CD4-positive, alpha-beta T cell (primary cell): Measurements from ENCODE around the gene TNFRSF25. TPM values are rescaled to one million over a fixed set of nuclear protein-coding genes. Genes with fewer than 3 reads are reported as not detected.

Experiments
- ATAC-seq: fragments of 200-7000 bp; cut with Tn5 transposase; one replicate; pipeline ENCODE4 v1.10.0; 2022; ENCODE audit warnings: mild to moderate bottlenecking; ENCODE audit not compliant: poor library complexity
- CTCF ChIA-PET: fragments of 350-600 bp; sonication (Branson Sonifier 250); formaldehyde crosslinking; loops from one replicate; lab custom pipeline; 2021; ENCODE audit warnings: antibody characterized with exemption, inconsistent platforms; lab: Charles Lee
- POLR2A ChIA-PET: fragments of 350-600 bp; sonication (Branson Sonifier 250); formaldehyde crosslinking; loops from one replicate; lab custom pipeline; 2021; ENCODE audit warnings: antibody characterized with exemption, inconsistent platforms; lab: Charles Lee
- DNase-seq, 14 experiments: peaks; one replicate each; pipeline ENCODE4 v3.0.0-alpha.2; 2013 to 2020; ENCODE audit warnings: mixed read lengths in 2 of 14
- H3K27ac ChIP-seq, 2 donors: one replicate each; pipeline versions ENCODE4 v1.5.1 to v1.7.0; 2013; ENCODE audit warnings: low read length in 2 of 2, low read depth in 1 of 2, mild to moderate bottlenecking in 1 of 2
- H3K27me3 ChIP-seq, 2 experiments: 1 replicate in 1 of 2; 2 replicates in 1 of 2; pipeline versions ENCODE4 v1.6.1 to v1.7.0; 2013; ENCODE audit warnings: low read length in 2 of 2, control low read depth in 1 of 2, mild to moderate bottlenecking in 1 of 2, moderate library complexity in 1 of 2; ENCODE audit not compliant: insufficient read depth in 2 of 2, control insufficient read depth in 1 of 2
- H3K36me3 ChIP-seq: one replicate; pipeline ENCODE4 v1.6.1; 2013; ENCODE audit warnings: low read length, control low read depth; ENCODE audit not compliant: insufficient read depth
- H3K4me1 ChIP-seq: one replicate; pipeline ENCODE4 v1.6.1; 2013; ENCODE audit warnings: low read length, control low read depth; ENCODE audit not compliant: insufficient read depth
- H3K4me3 ChIP-seq: one replicate; pipeline ENCODE4 v1.5.1; 2013; ENCODE audit warnings: mild to moderate bottlenecking, low read length, moderate library complexity
- H3K9me3 ChIP-seq, 2 experiments: 1 replicate in 1 of 2; 2 replicates in 1 of 2; pipeline versions ENCODE4 v1.6.1 to v1.7.0; 2013; ENCODE audit warnings: low read length in 2 of 2, mild to moderate bottlenecking in 2 of 2, control low read depth in 1 of 2, moderate library complexity in 1 of 2; ENCODE audit not compliant: control insufficient read depth in 1 of 2, insufficient read depth in 1 of 2
- H3K27ac Mint-ChIP-seq: one replicate; pipeline ENCODE4 v1.8.0; 2020; ENCODE audit warnings: mixed read lengths
- H3K27me3 Mint-ChIP-seq: one replicate; pipeline ENCODE4 v1.8.0; 2021; ENCODE audit warnings: mixed read lengths
- H3K36me3 Mint-ChIP-seq: one replicate; pipeline ENCODE4 v1.8.0; 2021; ENCODE audit warnings: low read depth, mixed read lengths
- H3K4me1 Mint-ChIP-seq: one replicate; pipeline ENCODE4 v1.8.0; 2021; ENCODE audit warnings: low read depth, mixed read lengths
- H3K4me3 Mint-ChIP-seq: one replicate; pipeline ENCODE4 v1.8.0; 2020; ENCODE audit warnings: mild to moderate bottlenecking, mixed read lengths
- H3K9me3 Mint-ChIP-seq: one replicate; pipeline ENCODE4 v1.8.0; 2020; ENCODE audit warnings: mixed read lengths
- intact Hi-C, 2 experiments: fragments of 100-400 bp; cut with DNase I in 1 of 2; cut with micrococcal nuclease in 1 of 2; formaldehyde crosslinking; loops; one replicate each; pipeline versions ENCODE4 v1.15.1 to v1.9.0; 2023 to 2025; cut with DNase I, micrococcal nuclease
- total RNA-seq, 174 experiments: library from RNA in 2 of 174; stranded (reverse) in 2 of 174; gene quantifications; one replicate each; pipeline ENCODE4 v1.2.3 and lab custom pipeline; 2021 to 2026
- TF ChIP-seq, protein P1 (sequence below): fragments of 200-600 bp; IDR thresholded peaks from one replicate; pipeline ENCODE4 v1.8.0; 2022; ENCODE audit warnings: antibody characterized with exemption, mild to moderate bottlenecking

The TNFRSF25 gene
- total RNA-seq, 2 experiments from 2014 or later, result 220 to 225 TPM

DNA sequence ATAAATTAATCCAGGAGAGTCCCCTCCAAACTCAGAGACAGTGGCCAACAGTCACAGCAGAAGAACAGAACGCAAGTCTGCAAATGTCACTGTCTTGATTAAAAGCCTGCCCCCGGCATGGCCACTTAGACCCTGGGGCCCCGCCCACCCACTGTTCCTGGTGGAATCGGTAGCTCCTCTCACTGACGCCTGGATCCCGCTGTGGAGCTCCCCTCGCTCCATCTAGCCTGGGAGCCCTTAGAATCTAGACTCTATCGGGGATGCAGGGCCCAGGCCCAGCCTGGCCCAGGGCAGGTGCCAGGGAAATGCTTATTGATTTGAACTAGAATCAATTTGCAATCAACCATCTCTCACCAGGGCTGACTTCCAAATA is 46.9 kb upstream of the TNFRSF25 start:
- peaks cover 0 to 7% of the 10 kb centered on the region in 2 experiments for H3K9me3 ChIP-seq
- ATAC-seq, result no peak
- H3K4me3 ChIP-seq, result no peak overlapping the region
- no peak overlapping the region for H3K4me3 Mint-ChIP-seq
- ChIA-PET CTCF (no interaction called here), POLR2A (no interaction called here)
- TF ChIP-seq, protein P1, sequence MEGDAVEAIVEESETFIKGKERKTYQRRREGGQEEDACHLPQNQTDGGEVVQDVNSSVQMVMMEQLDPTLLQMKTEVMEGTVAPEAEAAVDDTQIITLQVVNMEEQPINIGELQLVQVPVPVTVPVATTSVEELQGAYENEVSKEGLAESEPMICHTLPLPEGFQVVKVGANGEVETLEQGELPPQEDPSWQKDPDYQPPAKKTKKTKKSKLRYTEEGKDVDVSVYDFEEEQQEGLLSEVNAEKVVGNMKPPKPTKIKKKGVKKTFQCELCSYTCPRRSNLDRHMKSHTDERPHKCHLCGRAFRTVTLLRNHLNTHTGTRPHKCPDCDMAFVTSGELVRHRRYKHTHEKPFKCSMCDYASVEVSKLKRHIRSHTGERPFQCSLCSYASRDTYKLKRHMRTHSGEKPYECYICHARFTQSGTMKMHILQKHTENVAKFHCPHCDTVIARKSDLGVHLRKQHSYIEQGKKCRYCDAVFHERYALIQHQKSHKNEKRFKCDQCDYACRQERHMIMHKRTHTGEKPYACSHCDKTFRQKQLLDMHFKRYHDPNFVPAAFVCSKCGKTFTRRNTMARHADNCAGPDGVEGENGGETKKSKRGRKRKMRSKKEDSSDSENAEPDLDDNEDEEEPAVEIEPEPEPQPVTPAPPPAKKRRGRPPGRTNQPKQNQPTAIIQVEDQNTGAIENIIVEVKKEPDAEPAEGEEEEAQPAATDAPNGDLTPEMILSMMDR, result no peak
- no peak for DNase-seq
- H3K36me3 ChIP-seq, result no peaks in the 10 kb centered on the region
- no peaks in the 10 kb centered on the region for H3K36me3 Mint-ChIP-seq
- intact Hi-C loops, result no loop called here
- no peaks in the 10 kb centered on the region for H3K27me3 Mint-ChIP-seq
- H3K4me1 Mint-ChIP-seq, result no peaks in the 10 kb centered on the region
- no peak overlapping the region for H3K27ac Mint-ChIP-seq
- H3K27me3 ChIP-seq, result peaks cover 0 to 2% of the 10 kb centered on the region in 2 experiments
- no peaks in the 10 kb centered on the region for H3K4me1 ChIP-seq
- H3K9me3 Mint-ChIP-seq, result no peaks in the 10 kb centered on the region
- H3K27ac ChIP-seq, result no peak overlapping the region

GRCh38 chr1:6512245-6512907 is 46.4 kb upstream of the TNFRSF25 start:
- CTCF ChIA-PET, result no interaction called here
- POLR2A ChIA-PET, result no interaction called here
- no peak overlapping the region for H3K27ac ChIP-seq
- H3K4me1 Mint-ChIP-seq, result no peaks in the 10 kb centered on the region
- H3K36me3 Mint-ChIP-seq, result no peaks in the 10 kb centered on the region
- intact Hi-C loops, result no loop called here
- H3K9me3 Mint-ChIP-seq, result no peaks in the 10 kb centered on the region
- no peaks in the 10 kb centered on the region for H3K4me1 ChIP-seq
- DNase-seq (no peak), ATAC-seq (no peak)
- H3K4me3 ChIP-seq, result no peak overlapping the region
- no peaks in the 10 kb centered on the region for H3K27me3 Mint-ChIP-seq
- no peak overlapping the region for H3K27ac Mint-ChIP-seq
- H3K9me3 ChIP-seq, result peaks cover 0 to 7% of the 10 kb centered on the region in 2 experiments
- no peaks in the 10 kb centered on the region for H3K36me3 ChIP-seq
- H3K27me3 ChIP-seq, result peaks cover 0 to 2% of the 10 kb centered on the region in 2 experiments
- no peak overlapping the region for H3K4me3 Mint-ChIP-seq
- TF ChIP-seq, protein P1, result no peak

DNA sequence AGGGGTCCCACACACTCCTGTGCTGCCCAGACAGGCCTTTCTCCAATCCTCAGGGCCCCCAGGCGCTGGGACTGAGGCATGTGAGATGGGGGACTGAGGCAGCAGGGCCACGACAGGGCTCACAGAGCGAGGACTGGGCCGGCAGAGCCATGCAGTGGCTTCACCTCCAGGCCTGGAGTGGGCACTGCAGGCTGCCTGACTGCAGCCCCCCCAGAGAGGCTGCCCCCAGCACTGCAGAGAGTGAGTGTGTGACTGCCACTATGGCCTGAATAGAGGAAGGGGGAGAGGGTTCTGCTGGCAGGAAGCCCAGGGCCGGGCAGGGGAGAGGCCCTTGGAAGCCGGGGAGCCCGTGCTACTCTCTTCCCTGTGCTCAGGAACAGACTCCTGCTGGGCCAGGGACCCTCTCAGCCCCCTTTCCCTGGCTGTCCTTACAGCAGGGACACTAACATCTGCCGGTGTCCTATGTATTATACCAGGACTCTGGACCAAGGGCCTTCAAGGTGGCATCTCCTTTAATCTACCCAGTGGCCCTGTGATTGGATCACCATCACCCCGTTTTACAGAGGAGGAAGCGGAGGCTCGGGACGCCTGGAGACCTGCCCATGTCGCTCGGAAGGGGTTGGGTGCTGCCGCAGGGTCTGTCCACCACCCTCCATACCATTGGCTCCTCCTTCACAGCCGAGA is 45.7 kb upstream of the TNFRSF25 start:
- no peak for DNase-seq

More for the DNA sequence above, 45.7 kb upstream of the TNFRSF25 start:
- Mint-ChIP-seq H3K27me3 (no peaks in the 10 kb centered on the region), H3K36me3 (no peaks in the 10 kb centered on the region), H3K4me3 (no peak overlapping the region), H3K4me1 (no peaks in the 10 kb centered on the region), H3K9me3 (no peaks in the 10 kb centered on the region), H3K27ac (no peak overlapping the region)
- TF ChIP-seq, protein P1, result no peak
- Histone ChIP-seq H3K27me3 (peaks cover 2 to 4% of the 10 kb centered on the region in 2 experiments), H3K9me3 (peaks cover 0 to 7% of the 10 kb centered on the region in 2 experiments), H3K4me3 (no peak overlapping the region), H3K36me3 (no peaks in the 10 kb centered on the region), H3K4me1 (no peaks in the 10 kb centered on the region), H3K27ac (no peak overlapping the region)
- ChIA-PET CTCF (no interaction called here), POLR2A (no interaction called here)
- ATAC-seq, result no peak
- intact Hi-C loops, result no loop called here
